Type B pancreatic cell (in vitro differentiated cells): ENCODE measurements around the gene ADAMTS1. TPM values are rescaled to one million over a fixed set of nuclear protein-coding genes. Genes with fewer than 3 reads are reported as not detected.

Experiments
- DNase-seq: peaks from one replicate; pipeline ENCODE4 v3.0.0; 2021; ENCODE audit warnings: mixed read lengths; ENCODE audit not compliant: unreplicated experiment; ENCODE audit errors: extremely low spot score
- H3K27ac Mint-ChIP-seq: 2 replicates; pipeline ENCODE4 v1.8.0; 2021; ENCODE audit warnings: mild to moderate bottlenecking, mixed read lengths
- H3K27me3 Mint-ChIP-seq: 2 replicates; pipeline ENCODE4 v1.8.0; 2021; ENCODE audit warnings: mixed read lengths
- H3K36me3 Mint-ChIP-seq: 2 replicates; pipeline ENCODE4 v1.8.0; 2021; ENCODE audit warnings: mixed read lengths
- H3K4me1 Mint-ChIP-seq: one replicate; pipeline ENCODE4 v1.8.0; 2021; ENCODE audit warnings: mixed read lengths; ENCODE audit not compliant: unreplicated experiment
- H3K4me3 Mint-ChIP-seq: 2 replicates; pipeline ENCODE4 v1.8.0; 2021; ENCODE audit warnings: mild to moderate bottlenecking, mixed read lengths
- H3K9me3 Mint-ChIP-seq: 2 replicates; pipeline ENCODE4 v1.8.0; 2021; ENCODE audit warnings: mixed read lengths
- total RNA-seq: library from RNA; stranded (reverse); gene quantifications from 2 replicates; pipeline ENCODE4 v1.2.1, GENCODE V29; 2021; ENCODE audit warnings: low replicate concordance
- TF ChIP-seq, protein P1 (sequence below): fragments of 200-600 bp; sonication (generic); conservative IDR thresholded peaks from 2 replicates; pipeline ENCODE4 v1.5.0; 2021; ENCODE audit warnings: antibody characterized with exemption, mild to moderate bottlenecking

ADAMTS1 gene
- total RNA-seq, 1 donor from 2014 or later: 77.3 TPM

DNA sequence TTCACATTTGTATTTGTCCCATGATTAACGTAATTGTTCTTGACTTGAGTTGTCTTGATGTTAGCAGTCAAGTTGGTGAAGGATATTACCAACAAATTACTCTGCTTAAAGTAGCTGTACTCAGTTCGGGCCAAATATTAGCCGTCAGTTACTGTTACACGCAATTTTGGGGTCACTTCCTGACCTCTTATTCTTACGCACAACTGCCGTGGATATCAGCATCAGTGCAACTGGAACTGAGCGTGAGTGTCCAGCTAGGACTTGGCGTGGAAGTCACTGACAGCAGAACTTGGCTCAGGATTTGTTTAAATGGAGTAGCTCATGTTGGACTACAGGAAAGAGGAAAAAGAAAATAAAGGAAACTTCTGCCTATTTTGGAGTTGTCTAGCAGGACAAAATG lies 56.4 kb downstream of the ADAMTS1 start:
- Mint-ChIP-seq H3K9me3 (no peaks in the 10 kb centered on the region), H3K4me1 (peaks cover 8% of the 10 kb centered on the region), H3K27ac (no peak overlapping the region), H3K27me3 (peaks cover 3% of the 10 kb centered on the region), H3K36me3 (no peaks in the 10 kb centered on the region), H3K4me3 (no peak overlapping the region)
- TF ChIP-seq, protein P1, sequence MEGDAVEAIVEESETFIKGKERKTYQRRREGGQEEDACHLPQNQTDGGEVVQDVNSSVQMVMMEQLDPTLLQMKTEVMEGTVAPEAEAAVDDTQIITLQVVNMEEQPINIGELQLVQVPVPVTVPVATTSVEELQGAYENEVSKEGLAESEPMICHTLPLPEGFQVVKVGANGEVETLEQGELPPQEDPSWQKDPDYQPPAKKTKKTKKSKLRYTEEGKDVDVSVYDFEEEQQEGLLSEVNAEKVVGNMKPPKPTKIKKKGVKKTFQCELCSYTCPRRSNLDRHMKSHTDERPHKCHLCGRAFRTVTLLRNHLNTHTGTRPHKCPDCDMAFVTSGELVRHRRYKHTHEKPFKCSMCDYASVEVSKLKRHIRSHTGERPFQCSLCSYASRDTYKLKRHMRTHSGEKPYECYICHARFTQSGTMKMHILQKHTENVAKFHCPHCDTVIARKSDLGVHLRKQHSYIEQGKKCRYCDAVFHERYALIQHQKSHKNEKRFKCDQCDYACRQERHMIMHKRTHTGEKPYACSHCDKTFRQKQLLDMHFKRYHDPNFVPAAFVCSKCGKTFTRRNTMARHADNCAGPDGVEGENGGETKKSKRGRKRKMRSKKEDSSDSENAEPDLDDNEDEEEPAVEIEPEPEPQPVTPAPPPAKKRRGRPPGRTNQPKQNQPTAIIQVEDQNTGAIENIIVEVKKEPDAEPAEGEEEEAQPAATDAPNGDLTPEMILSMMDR: no peak
- DNase-seq: no peak

Other genes starting within 250 kb of the ADAMTS1 start
- 5.8 and 8.1 TPM in 2 replicates for gene ADAMTS5, start 121.7 kb upstream of the ADAMTS1 start, total RNA-seq